ENCODE measurements around the gene HS3ST6.

DNA sequence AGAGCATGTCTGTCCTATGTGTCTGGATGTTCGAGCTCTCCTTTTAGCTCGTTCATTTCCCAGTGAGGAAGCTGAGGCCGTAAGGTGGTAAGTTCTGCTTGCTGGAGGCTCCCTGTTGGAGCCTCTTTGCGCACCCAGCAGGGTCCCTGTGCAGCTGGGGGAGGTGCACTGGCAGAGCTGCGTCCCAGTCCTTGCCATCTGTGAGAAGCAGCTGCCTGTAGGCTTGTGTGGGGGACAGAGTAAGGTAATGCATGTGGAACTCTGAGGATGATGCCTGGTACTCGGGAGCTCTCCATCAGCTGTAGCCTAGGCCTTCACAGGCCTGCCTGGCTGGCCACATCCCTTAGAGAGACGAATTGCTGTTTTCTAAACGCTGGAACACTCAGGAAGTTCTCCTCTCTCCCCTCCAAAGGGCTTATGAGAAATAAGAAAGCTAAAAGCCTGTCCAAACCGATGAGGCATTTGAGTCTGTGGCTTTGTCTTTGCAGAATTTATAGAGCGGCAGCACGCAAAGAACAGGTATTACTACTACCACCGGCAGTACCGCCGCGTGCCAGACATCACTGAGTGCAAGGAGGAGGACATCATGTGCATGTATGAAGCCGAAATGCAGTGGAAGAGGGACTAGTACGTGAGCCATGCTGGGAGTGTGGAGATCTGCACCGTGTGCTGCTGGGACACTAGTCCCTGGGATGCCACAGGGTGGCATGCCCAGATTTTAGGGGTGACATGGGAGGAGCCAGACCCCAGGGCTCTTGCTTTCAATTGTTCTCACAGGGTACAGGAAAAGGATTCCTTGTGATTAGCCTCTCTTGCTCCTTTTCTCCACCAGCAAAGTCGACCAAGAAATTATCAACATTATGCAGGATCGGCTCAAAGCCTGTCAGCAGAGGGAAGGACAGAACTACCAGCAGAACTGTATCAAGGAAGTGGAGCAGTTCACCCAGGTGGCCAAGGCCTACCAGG is 42.7 kb upstream of the HS3ST6 start:
- TF ChIP-seq, protein P1, sequence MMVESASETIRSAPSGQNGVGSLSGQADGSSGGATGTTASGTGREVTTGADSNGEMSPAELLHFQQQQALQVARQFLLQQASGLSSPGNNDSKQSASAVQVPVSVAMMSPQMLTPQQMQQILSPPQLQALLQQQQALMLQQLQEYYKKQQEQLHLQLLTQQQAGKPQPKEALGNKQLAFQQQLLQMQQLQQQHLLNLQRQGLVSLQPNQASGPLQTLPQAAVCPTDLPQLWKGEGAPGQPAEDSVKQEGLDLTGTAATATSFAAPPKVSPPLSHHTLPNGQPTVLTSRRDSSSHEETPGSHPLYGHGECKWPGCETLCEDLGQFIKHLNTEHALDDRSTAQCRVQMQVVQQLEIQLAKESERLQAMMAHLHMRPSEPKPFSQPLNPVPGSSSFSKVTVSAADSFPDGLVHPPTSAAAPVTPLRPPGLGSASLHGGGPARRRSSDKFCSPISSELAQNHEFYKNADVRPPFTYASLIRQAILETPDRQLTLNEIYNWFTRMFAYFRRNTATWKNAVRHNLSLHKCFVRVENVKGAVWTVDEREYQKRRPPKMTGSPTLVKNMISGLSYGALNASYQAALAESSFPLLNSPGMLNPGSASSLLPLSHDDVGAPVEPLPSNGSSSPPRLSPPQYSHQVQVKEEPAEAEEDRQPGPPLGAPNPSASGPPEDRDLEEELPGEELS (CRISPR knock-in tag; IDR thresholded peaks at IDR 0.05; ENCODE audit: borderline replicate concordance), result peak; percentile 58; the same call in 1 of the 2 replicates
- TF ChIP-seq, protein P2, sequence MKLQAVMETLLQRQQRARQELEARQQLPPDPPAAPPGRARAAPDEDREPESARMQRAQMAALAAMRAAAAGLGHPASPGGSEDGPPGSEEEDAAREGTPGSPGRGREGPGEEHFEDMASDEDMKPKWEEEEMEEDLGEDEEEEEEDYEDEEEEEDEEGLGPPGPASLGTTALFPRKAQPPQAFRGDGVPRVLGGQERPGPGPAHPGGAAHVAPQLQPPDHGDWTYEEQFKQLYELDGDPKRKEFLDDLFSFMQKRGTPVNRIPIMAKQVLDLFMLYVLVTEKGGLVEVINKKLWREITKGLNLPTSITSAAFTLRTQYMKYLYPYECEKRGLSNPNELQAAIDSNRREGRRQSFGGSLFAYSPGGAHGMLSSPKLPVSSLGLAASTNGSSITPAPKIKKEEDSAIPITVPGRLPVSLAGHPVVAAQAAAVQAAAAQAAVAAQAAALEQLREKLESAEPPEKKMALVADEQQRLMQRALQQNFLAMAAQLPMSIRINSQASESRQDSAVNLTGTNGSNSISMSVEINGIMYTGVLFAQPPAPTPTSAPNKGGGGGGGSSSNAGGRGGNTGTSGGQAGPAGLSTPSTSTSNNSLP (IDR thresholded peaks at IDR 0.05; ENCODE audit: borderline replicate concordance, low read depth, low read length), result no peak
- peak; percentile 88 for TF ChIP-seq POLR2AphosphoS5 (IDR thresholded peaks at IDR 0.05; ENCODE audit: control insufficient read depth, insufficient read depth, low read depth, low read length)
- no peak for TF ChIP-seq NBN (IDR thresholded peaks at IDR 0.05; ENCODE audit: low read depth)
- TF ChIP-seq, protein P3, sequence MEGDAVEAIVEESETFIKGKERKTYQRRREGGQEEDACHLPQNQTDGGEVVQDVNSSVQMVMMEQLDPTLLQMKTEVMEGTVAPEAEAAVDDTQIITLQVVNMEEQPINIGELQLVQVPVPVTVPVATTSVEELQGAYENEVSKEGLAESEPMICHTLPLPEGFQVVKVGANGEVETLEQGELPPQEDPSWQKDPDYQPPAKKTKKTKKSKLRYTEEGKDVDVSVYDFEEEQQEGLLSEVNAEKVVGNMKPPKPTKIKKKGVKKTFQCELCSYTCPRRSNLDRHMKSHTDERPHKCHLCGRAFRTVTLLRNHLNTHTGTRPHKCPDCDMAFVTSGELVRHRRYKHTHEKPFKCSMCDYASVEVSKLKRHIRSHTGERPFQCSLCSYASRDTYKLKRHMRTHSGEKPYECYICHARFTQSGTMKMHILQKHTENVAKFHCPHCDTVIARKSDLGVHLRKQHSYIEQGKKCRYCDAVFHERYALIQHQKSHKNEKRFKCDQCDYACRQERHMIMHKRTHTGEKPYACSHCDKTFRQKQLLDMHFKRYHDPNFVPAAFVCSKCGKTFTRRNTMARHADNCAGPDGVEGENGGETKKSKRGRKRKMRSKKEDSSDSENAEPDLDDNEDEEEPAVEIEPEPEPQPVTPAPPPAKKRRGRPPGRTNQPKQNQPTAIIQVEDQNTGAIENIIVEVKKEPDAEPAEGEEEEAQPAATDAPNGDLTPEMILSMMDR (IDR thresholded peaks at IDR 0.05 in 2 of 3, conservative IDR thresholded peaks at IDR 0.05 in 1 of 3; ENCODE audit: insufficient read depth in 2 of 3, low read depth in 1 of 3, low read length in 3 of 3), result no peak
- TF ChIP-seq, protein P4, sequence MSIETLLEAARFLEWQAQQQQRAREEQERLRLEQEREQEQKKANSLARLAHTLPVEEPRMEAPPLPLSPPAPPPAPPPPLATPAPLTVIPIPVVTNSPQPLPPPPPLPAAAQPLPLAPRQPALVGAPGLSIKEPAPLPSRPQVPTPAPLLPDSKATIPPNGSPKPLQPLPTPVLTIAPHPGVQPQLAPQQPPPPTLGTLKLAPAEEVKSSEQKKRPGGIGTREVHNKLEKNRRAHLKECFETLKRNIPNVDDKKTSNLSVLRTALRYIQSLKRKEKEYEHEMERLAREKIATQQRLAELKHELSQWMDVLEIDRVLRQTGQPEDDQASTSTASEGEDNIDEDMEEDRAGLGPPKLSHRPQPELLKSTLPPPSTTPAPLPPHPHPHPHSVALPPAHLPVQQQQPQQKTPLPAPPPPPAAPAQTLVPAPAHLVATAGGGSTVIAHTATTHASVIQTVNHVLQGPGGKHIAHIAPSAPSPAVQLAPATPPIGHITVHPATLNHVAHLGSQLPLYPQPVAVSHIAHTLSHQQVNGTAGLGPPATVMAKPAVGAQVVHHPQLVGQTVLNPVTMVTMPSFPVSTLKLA (conservative IDR thresholded peaks at IDR 0.05), result 0 out of 4 replicates have a peak, but pooled peaks of 1 of the 2 experiments have one; percentile 31
- TF ChIP-seq ZZZ3 (IDR thresholded peaks at IDR 0.05), result no peak
- TF ChIP-seq, protein P5, sequence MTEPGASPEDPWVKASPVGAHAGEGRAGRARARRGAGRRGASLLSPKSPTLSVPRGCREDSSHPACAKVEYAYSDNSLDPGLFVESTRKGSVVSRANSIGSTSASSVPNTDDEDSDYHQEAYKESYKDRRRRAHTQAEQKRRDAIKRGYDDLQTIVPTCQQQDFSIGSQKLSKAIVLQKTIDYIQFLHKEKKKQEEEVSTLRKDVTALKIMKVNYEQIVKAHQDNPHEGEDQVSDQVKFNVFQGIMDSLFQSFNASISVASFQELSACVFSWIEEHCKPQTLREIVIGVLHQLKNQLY (CRISPR knock-in tag; conservative IDR thresholded peaks at IDR 0.05), result 0 out of 4 replicates have a peak, but pooled peaks of 1 of the 2 experiments have one; percentile 6
- no peak; the same call in 1 of the 2 replicates for TF ChIP-seq CREB1 (IDR thresholded peaks at IDR 0.05)
- 0 out of 2 replicates have a peak, but pooled peaks have one; percentile 18 for TF ChIP-seq CREB1 (CRISPR knock-in tag; IDR thresholded peaks at IDR 0.05)
- TF ChIP-seq RCOR1 (IDR thresholded peaks at IDR 0.05; ENCODE audit: borderline replicate concordance in 1 of 2, low read depth in 2 of 2, low read length in 2 of 2), result no peak
- TF ChIP-seq FOXM1 (IDR thresholded peaks at IDR 0.05; ENCODE audit: low read depth), result no peak
- no peak for TF ChIP-seq FOXM1 (CRISPR knock-in tag; IDR thresholded peaks at IDR 0.05; ENCODE audit: low read depth)
